Stimulated activated CD4-positive, alpha-beta T cell treated with anti-CD3 and anti-CD28 coated beads, Interleukin-1b, Interleukin-23, amount 100 ng/mL, for 1 hour (primary cell): Measurements from ENCODE around the gene NIPSNAP2.
"Not testable (repeated sequence)": the region's sequence is repeated elsewhere in the genome, so short reads cannot be mapped to it uniquely, and the experiment has no call there.

ENCODE experiments used
- DNase-seq, 2 donors: peaks; one replicate each; pipeline ENCODE4 v3.0.0-alpha.2; 2020; ENCODE audit warnings: low read depth in 2 of 2

Gene NIPSNAP2

DNA sequence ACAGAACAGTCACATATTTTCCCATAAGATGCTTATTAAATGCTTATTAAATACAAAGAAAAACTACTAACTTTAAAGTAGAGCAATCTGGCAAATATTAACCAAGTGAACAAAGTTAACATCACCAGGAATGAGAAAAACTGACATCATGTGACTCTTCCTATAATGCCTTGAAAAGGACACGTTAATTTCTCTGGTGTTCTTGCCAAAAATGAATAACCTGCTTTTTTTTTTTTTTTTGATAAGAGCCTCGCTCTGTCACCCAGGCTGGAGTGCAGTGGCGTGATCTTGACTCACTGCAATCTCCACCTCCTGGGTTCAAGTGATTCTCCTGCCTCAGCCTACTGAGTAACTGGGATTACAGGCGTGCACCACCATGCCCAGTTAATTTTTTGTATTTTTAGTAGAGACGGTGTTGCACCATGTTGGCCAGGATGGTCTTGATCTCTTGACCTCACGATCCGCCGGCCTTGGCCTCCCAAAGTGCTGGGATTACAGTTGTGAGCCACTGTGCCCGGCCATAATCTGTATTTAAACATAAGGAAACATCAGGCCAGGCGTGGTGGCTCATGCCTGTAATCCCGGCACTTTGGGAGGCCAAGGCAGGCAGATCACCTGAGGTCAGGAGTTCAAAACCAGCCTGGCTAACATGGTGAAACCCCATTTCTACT is 83.2 kb downstream of the NIPSNAP2 start:
- not testable (repeated sequence) for DNase-seq

DNA sequence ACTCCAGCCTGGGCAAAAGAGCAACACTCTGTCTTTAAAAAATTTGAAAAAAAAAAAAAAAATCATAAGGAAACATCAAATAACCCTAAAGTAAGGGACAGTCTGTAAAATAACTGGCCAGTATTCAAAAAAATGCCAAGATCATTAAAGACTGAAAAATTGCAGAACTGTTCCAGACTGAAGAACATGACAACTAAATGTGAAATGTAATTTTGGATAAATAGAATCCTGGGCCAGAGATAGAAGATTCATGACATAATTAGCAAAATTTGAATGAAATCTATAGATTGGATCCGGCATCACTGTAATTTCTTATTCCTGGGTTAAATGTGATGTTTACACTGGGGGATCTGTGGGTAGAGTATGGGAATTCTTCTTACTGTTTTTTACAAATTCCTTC is 83.9 kb downstream of the NIPSNAP2 start:
- no peak for DNase-seq

DNA sequence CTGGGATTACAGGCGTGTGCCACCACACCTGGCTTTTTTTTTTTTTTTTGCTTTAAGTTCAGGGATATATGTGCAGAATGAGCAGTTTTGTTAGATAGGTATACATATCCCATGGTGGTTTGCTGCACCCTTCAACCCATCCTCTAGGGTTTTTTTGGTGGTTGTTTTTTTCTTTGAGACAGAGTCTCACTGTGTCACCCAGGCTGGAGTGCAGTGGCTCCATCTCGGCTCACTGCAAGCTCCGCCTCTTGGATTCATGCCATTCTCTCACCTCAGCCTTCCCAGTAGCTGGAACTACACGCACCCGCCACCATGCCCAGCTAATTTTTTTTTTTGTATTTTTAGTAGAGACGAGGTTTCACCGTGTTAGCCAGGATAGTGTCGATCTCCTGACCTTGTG is 84.4 kb downstream of the NIPSNAP2 start:
- not testable (repeated sequence) for DNase-seq
